HFFc6 (cell line): Measurements from ENCODE around the gene CASR. TPM values are rescaled to one million over a fixed set of nuclear protein-coding genes. Genes with fewer than 3 reads are reported as not detected.
"Not testable (repeated sequence)": the region's sequence is repeated elsewhere in the genome, so short reads cannot be mapped to it uniquely, and the experiment has no call there.

Experiments used
- DNase-seq: peaks from one replicate; pipeline ENCODE4 v3.0.0-alpha.2; 2018
- H3K27ac Mint-ChIP-seq: 2 replicates; pipeline ENCODE4 v1.8.0; 2020; ENCODE audit warnings: mild to moderate bottlenecking, mixed read lengths
- H3K27me3 Mint-ChIP-seq: 2 replicates; pipeline ENCODE4 v1.8.0; 2021; ENCODE audit warnings: mild to moderate bottlenecking, moderate library complexity, mixed read lengths; ENCODE audit not compliant: insufficient read depth
- H3K36me3 Mint-ChIP-seq: 2 replicates; pipeline ENCODE4 v1.8.0; 2021; ENCODE audit warnings: low read depth, mixed read lengths
- H3K4me1 Mint-ChIP-seq: 2 replicates; pipeline ENCODE4 v1.8.0; 2020; ENCODE audit warnings: low read depth, mixed read lengths
- H3K4me3 Mint-ChIP-seq: 2 replicates; pipeline ENCODE4 v1.8.0; 2020; ENCODE audit warnings: mild to moderate bottlenecking, moderate library complexity, mixed read lengths
- H3K9me3 Mint-ChIP-seq: 2 replicates; pipeline ENCODE4 v1.8.0; 2020; ENCODE audit warnings: mild to moderate bottlenecking, mixed read lengths
- CTCF ChIP-seq: fragments of 200-600 bp; sonication (generic); IDR thresholded peaks from 2 replicates; pipeline ENCODE4 v1.5.0; 2021; ENCODE audit warnings: antibody characterized with exemption, mild to moderate bottlenecking
- total RNA-seq, 6 experiments: library from RNA; stranded (reverse); fragmentation: NEBNext Ultra II Directional; extraction: Animal tissue kit (Norgen Biotek cat#: 25700); gene quantifications; 2 replicates in 1 of 6; 3 replicates in 5 of 6; pipeline ENCODE4 v1.2.3, GENCODE V29; 2021

Gene CASR
- total RNA-seq, 6 experiments from 2014 or later = 0.03 TPM; not detected in 5

GRCh38 chr3:122199552-122199951 is 16.1 kb downstream of the CASR start:
- TF ChIP-seq CTCF = no peak

GRCh38 chr3:122200661-122201060 is 17.2 kb downstream of the CASR start:
- DNase-seq = no peak
- H3K36me3 Mint-ChIP-seq = no peaks in the 10 kb centered on the region
- no peak overlapping the region for H3K4me3 Mint-ChIP-seq
- H3K4me1 Mint-ChIP-seq = no peaks in the 10 kb centered on the region
- no peak for TF ChIP-seq CTCF
- no peaks in the 10 kb centered on the region for H3K9me3 Mint-ChIP-seq
- H3K27ac Mint-ChIP-seq = no peak overlapping the region
- no peaks in the 10 kb centered on the region; the same call in 1 of the 2 replicates for H3K27me3 Mint-ChIP-seq

More at GRCh38 chr3:122199552-122199951, 16.1 kb downstream of the CASR start:
- Mint-ChIP-seq H3K27me3 (no peaks in the 10 kb centered on the region; the same call in 1 of the 2 replicates), H3K9me3 (no peaks in the 10 kb centered on the region), H3K4me3 (no peak overlapping the region), H3K27ac (no peak overlapping the region), H3K4me1 (no peaks in the 10 kb centered on the region), H3K36me3 (no peaks in the 10 kb centered on the region)
- no peak for DNase-seq

- not testable (repeated sequence) for DNase-seq, H3K36me3 Mint-ChIP-seq, H3K27me3 Mint-ChIP-seq, H3K27ac Mint-ChIP-seq, H3K9me3 Mint-ChIP-seq, H3K4me3 Mint-ChIP-seq, H3K4me1 Mint-ChIP-seq
Observed at GRCh38 chr3:122201476-122201875, 18.0 kb downstream of the CASR start.

GRCh38 chr3:122208579-122208978 is 25.1 kb downstream of the CASR start:
- H3K36me3 Mint-ChIP-seq = no peaks in the 10 kb centered on the region
- H3K4me3 Mint-ChIP-seq = no peak overlapping the region
- no peak overlapping the region for H3K27ac Mint-ChIP-seq
- no peak for DNase-seq
- no peaks in the 10 kb centered on the region for H3K9me3 Mint-ChIP-seq
- no peaks in the 10 kb centered on the region for H3K4me1 Mint-ChIP-seq
- no peaks in the 10 kb centered on the region; the same call in none of the 2 replicates for H3K27me3 Mint-ChIP-seq
- no peak for TF ChIP-seq CTCF

- H3K36me3 Mint-ChIP-seq = no peaks in the 10 kb centered on the region
- no peak for DNase-seq
- no peaks in the 10 kb centered on the region for H3K4me1 Mint-ChIP-seq
- peaks cover 7% of the 10 kb centered on the region for H3K27me3 Mint-ChIP-seq
- no peak overlapping the region for H3K4me3 Mint-ChIP-seq
- H3K27ac Mint-ChIP-seq = no peak overlapping the region
- TF ChIP-seq CTCF = no peak
- no peaks in the 10 kb centered on the region for H3K9me3 Mint-ChIP-seq
Observed at GRCh38 chr3:122213650-122214049, 30.2 kb downstream of the CASR start.

GRCh38 chr3:122214711-122215110 is 31.2 kb downstream of the CASR start:
- Mint-ChIP-seq H3K9me3 (no peaks in the 10 kb centered on the region), H3K27ac (no peak overlapping the region), H3K4me1 (no peaks in the 10 kb centered on the region), H3K4me3 (no peak overlapping the region), H3K36me3 (no peaks in the 10 kb centered on the region), H3K27me3 (peaks cover 9% of the 10 kb centered on the region)
- DNase-seq = no peak
- TF ChIP-seq CTCF = no peak
